Rectal smooth muscle tissue (tissue), 1 donor: ENCODE results near the gene ITGA1.
A peak's percentile ranks its signal among the peaks of the same experiment; 100 is the strongest.
"Not testable (repeated sequence)": the region's sequence is repeated elsewhere in the genome, so short reads cannot be mapped to it uniquely, and the experiment has no call there.

Experiments used
- H3K27ac ChIP-seq: one replicate; pipeline ENCODE4 v1.7.0; 2013; ENCODE audit warnings: low read depth, low read length, inconsistent platforms
- H3K27me3 ChIP-seq: one replicate; pipeline ENCODE4 v1.7.0; 2013; ENCODE audit warnings: low read length; ENCODE audit not compliant: control insufficient read depth, insufficient read depth
- H3K36me3 ChIP-seq: one replicate; pipeline ENCODE4 v1.7.0; 2013; ENCODE audit warnings: low read length; ENCODE audit not compliant: control insufficient read depth, insufficient read depth
- H3K4me1 ChIP-seq: one replicate; pipeline ENCODE4 v1.7.0; 2013; ENCODE audit warnings: low read length; ENCODE audit not compliant: control insufficient read depth, insufficient read depth
- H3K4me3 ChIP-seq: one replicate; pipeline ENCODE4 v1.7.0; 2013; ENCODE audit warnings: low read length
- H3K9ac ChIP-seq: one replicate; pipeline ENCODE4 v1.7.0; 2013; ENCODE audit warnings: low read length

The ITGA1 gene

GRCh38 chr5:52807037-52807436 lies 19.3 kb downstream of the ITGA1 start:
- no peak overlapping the region for H3K4me3 ChIP-seq
- peaks cover 46% of the 10 kb centered on the region for H3K4me1 ChIP-seq
- no peak overlapping the region for H3K27ac ChIP-seq
- no peaks in the 10 kb centered on the region for H3K36me3 ChIP-seq
- H3K27me3 ChIP-seq, result no peaks in the 10 kb centered on the region
- H3K9ac ChIP-seq, result no peak overlapping the region

GRCh38 chr5:52807723-52808122 lies 20.0 kb downstream of the ITGA1 start:
- Histone ChIP-seq H3K9ac (no peak overlapping the region), H3K4me3 (no peak overlapping the region), H3K4me1 (peaks cover 41% of the 10 kb centered on the region), H3K27me3 (no peaks in the 10 kb centered on the region), H3K36me3 (no peaks in the 10 kb centered on the region), H3K27ac (no peak overlapping the region)

- H3K36me3 ChIP-seq, result no peaks in the 10 kb centered on the region
- H3K27me3 ChIP-seq, result no peaks in the 10 kb centered on the region
- peaks cover 40% of the 10 kb centered on the region for H3K4me1 ChIP-seq
- H3K9ac ChIP-seq, result no peak overlapping the region
- no peak overlapping the region for H3K4me3 ChIP-seq
- H3K27ac ChIP-seq, result peak overlapping the region; percentile 80
Observed at GRCh38 chr5:52808316-52808901, 20.7 kb downstream of the ITGA1 start.

GRCh38 chr5:52809884-52810283 lies 22.2 kb downstream of the ITGA1 start:
- peak overlapping the region; percentile 4 for H3K4me3 ChIP-seq
- peak overlapping the region; percentile 55 for H3K27ac ChIP-seq
- no peaks in the 10 kb centered on the region for H3K36me3 ChIP-seq
- no peaks in the 10 kb centered on the region for H3K27me3 ChIP-seq
- no peak overlapping the region for H3K9ac ChIP-seq
- H3K4me1 ChIP-seq, result peaks cover 35% of the 10 kb centered on the region

- Histone ChIP-seq H3K27ac (peak overlapping the region; percentile 55), H3K9ac (no peak overlapping the region), H3K27me3 (no peaks in the 10 kb centered on the region), H3K36me3 (no peaks in the 10 kb centered on the region), H3K4me1 (peaks cover 38% of the 10 kb centered on the region), H3K4me3 (no peak overlapping the region)
Observed at GRCh38 chr5:52810426-52810825, 22.7 kb downstream of the ITGA1 start.

- no peaks in the 10 kb centered on the region for H3K27me3 ChIP-seq
Observed at GRCh38 chr5:52811067-52811749, 23.5 kb downstream of the ITGA1 start.

GRCh38 chr5:52814352-52815148 lies 26.8 kb downstream of the ITGA1 start:
- H3K9ac ChIP-seq, result no peak overlapping the region
- no peaks in the 10 kb centered on the region for H3K36me3 ChIP-seq
- H3K4me3 ChIP-seq, result no peak overlapping the region
- no peaks in the 10 kb centered on the region for H3K27me3 ChIP-seq
- H3K4me1 ChIP-seq, result peaks cover 30% of the 10 kb centered on the region
- H3K27ac ChIP-seq, result peak overlapping the region; percentile 19

More at GRCh38 chr5:52811067-52811749, 23.5 kb downstream of the ITGA1 start:
- H3K4me3 ChIP-seq, result no peak overlapping the region
- no peak overlapping the region for H3K9ac ChIP-seq
- no peaks in the 10 kb centered on the region for H3K36me3 ChIP-seq
- peaks cover 42% of the 10 kb centered on the region for H3K4me1 ChIP-seq
- H3K27ac ChIP-seq, result peak overlapping the region; percentile 21

- no peaks in the 10 kb centered on the region for H3K36me3 ChIP-seq
- H3K4me3 ChIP-seq, result no peak overlapping the region
- H3K27ac ChIP-seq, result peak overlapping the region; percentile 7
- peaks cover 27% of the 10 kb centered on the region for H3K4me1 ChIP-seq
- H3K27me3 ChIP-seq, result no peaks in the 10 kb centered on the region
- H3K9ac ChIP-seq, result no peak overlapping the region
Observed at GRCh38 chr5:52817818-52818217, 30.1 kb downstream of the ITGA1 start.

GRCh38 chr5:52818360-52818759 lies 30.6 kb downstream of the ITGA1 start:
- H3K36me3 ChIP-seq, result no peaks in the 10 kb centered on the region
- H3K27ac ChIP-seq, result peak overlapping the region; percentile 7
- peaks cover 27% of the 10 kb centered on the region for H3K4me1 ChIP-seq
- H3K4me3 ChIP-seq, result no peak overlapping the region
- no peaks in the 10 kb centered on the region for H3K27me3 ChIP-seq
- no peak overlapping the region for H3K9ac ChIP-seq

GRCh38 chr5:52818807-52819206 lies 31.1 kb downstream of the ITGA1 start:
- H3K27me3 ChIP-seq, H3K36me3 ChIP-seq, H3K9ac ChIP-seq, H3K4me3 ChIP-seq, H3K27ac ChIP-seq: not testable (repeated sequence)
- H3K4me1 ChIP-seq, result peaks cover 24% of the 10 kb centered on the region

- Histone ChIP-seq H3K4me1 (peaks cover 14% of the 10 kb centered on the region), H3K9ac (no peak overlapping the region), H3K4me3 (no peak overlapping the region), H3K36me3 (no peaks in the 10 kb centered on the region), H3K27me3 (no peaks in the 10 kb centered on the region), H3K27ac (peak overlapping the region; percentile 48)
Observed at GRCh38 chr5:52821901-52822300, 34.2 kb downstream of the ITGA1 start.

GRCh38 chr5:52822437-52822836 lies 34.7 kb downstream of the ITGA1 start:
- H3K36me3 ChIP-seq, result no peaks in the 10 kb centered on the region
- no peaks in the 10 kb centered on the region for H3K27me3 ChIP-seq
- peak overlapping the region; percentile 45 for H3K4me3 ChIP-seq
- H3K9ac ChIP-seq, result no peak overlapping the region
- H3K4me1 ChIP-seq, result peaks cover 14% of the 10 kb centered on the region
- peak overlapping the region; percentile 48 for H3K27ac ChIP-seq
